Measurements from ENCODE around the gene TMBIM6.

TMBIM6 gene

GRCh38 chr12:49798934-49799333 is 57.6 kb downstream of the TMBIM6 start:
- DNase-seq: no peak

DNA sequence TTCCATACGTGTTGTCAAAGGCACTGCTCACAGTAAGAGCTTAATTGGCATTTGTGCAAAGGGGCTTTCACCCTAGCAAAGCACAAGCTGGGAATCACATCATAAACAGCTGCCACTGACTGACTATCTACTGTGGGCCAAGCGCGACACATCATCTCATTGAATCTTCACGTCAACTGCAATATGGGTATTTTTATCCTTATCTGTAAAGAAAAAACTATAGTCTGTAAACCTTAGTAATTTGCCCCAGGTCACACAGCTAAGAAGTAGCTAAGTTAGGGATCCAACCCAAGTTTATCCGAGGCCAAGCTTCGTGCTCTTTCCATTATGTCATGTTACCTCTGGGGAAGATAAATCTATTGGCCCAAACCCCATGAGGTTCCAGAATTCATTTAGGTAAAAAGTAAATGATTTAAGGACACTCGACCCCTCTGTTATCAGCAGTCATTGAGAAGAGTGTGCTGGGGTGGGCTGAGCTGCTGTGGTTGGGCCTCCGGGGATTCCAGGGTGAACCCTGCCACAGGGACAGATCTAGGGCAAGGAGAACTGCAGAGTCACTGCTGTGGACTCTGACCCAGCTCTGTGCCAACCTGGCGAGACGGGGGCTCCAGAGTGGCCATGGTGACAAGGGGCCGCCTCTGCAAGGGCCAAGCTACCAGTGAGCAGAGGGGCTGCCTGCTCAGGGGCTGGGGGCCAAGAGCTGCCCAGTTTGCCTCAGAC is 59.2 kb downstream of the TMBIM6 start:
- no peak for DNase-seq

DNA sequence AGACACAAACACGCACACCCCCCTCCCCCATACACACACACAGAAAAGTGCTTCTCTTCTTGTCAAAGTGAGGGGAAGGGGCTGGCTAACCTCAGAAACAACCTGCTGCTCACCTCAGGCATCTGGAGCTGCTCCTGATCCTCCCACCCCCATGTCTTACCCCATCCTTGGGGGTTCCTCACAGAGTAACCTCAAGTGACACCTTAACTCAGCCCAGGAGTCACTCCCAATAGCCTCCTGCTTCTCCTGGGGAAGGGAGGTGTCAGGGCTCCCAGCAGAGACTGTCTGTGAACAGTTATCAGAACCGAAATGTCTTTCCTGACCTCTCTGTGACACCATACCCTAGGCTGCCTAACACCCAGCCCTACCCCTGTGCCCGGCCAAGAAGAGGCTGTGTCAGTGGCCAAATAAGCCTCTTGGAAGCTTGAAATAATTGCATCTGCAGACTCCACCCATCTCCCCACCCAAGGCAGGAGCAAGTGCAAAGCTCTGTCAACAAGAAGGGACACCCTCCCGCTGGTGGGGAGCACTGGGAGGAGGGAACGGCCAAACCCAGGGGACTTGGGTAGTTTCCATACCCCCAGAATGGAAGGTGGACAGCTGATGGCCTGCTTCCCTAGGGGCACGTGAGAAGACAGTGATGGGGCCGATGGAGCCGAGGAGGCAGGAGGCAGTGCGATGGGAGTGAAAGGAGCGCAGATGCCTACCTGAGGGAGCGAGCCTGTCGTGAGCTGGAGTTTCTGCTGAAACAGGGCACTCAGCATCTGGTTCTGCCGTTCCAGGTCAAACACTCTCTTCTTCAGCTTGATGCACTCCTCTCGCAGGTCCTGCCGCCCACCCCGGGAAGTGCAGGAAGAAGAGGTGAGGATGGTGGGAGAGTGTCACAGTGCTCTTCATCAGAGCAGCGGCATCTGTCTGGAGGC is 60.0 kb downstream of the TMBIM6 start:
- no peak for DNase-seq

- no peak for DNase-seq
Measured at GRCh38 chr12:49803693-49804450, 62.5 kb downstream of the TMBIM6 start.

DNA sequence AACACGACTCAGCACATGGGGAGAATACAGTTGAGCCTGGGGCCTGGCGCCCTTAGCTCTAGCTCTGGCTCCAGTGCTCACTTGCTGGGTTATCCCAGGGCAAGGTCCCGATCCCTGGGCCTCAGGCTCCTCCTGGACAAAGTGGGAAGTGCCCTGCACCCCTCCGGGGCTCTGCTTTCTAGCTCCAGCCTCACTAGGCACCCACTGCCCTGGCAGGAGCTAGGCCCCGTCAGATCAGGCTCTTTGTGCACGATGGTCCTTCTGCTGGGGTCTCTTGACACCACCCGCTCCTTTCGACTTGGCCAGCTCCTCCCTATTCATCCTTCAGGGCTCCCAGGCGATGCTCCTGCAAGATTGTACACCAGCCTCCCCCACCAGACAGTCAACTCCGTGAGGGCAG is 63.5 kb downstream of the TMBIM6 start:
- DNase-seq: no peak

- no peak for DNase-seq
Measured at GRCh38 chr12:49805409-49805808, 64.1 kb downstream of the TMBIM6 start.

- no peak for DNase-seq
Measured at GRCh38 chr12:49806321-49806813, 65.0 kb downstream of the TMBIM6 start.

GRCh38 chr12:49806877-49807276 is 65.5 kb downstream of the TMBIM6 start:
- no peak for DNase-seq

- no peak for DNase-seq
Measured at GRCh38 chr12:49807991-49808580, 66.7 kb downstream of the TMBIM6 start.

- DNase-seq: no peak
Measured at GRCh38 chr12:49808686-49809380, 67.5 kb downstream of the TMBIM6 start.

GRCh38 chr12:49809381-49809905 is 68.1 kb downstream of the TMBIM6 start:
- DNase-seq: no peak

DNA sequence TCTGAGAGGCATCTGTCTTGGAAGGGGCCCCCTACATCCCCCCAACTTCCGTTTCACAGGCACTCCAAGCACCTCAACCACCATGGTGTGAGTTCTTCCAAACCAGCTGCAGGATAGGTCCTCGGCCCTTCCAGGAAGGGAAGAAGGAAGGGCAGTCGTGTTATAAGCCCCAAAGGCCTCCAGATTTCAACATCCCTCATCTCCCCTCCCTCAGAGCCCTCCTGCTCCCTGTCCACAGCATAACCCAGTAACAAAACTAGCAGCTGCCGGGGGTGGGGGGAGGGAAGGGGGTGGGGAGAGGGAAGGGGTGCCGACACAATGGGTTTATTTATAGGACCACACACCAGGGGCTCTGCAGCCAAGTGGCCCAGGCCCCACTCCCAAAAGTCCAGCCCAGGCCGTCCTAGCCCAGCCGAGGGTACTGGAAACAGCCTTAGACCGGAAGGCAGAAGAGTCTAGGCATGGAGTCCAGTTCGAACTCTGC is 68.6 kb downstream of the TMBIM6 start:
- DNase-seq: no peak

DNA sequence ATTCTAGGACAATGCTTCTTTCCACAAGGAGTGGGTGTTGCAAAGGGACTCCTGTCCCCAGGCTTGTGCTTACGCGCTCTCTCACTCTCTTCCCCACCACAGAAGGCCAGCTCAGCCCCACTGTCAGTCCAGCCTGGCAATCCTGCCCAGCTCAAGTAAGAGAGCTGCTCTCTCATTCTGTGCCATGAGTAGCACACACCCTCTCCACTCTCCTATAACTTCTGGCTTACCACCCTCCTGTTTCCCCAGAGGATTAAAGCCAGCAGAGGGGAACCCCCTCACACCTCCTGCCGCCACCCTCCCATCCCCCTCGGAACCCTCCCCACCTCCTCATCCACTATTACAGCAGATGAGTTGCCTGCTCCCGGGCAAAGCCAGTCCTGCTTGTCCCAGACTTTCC is 69.8 kb downstream of the TMBIM6 start:
- no peak for DNase-seq

GRCh38 chr12:49811961-49812401 is 70.6 kb downstream of the TMBIM6 start:
- no peak for DNase-seq

- DNase-seq: no peak
Measured at GRCh38 chr12:49813131-49813530, 71.8 kb downstream of the TMBIM6 start.
